Fibroblast of lung (primary cell): Measurements from ENCODE around the gene CYP4F8. TPM values are rescaled to one million over a fixed set of nuclear protein-coding genes. Genes with fewer than 3 reads are reported as not detected.

ENCODE experiments used
- DNase-seq, 2 donors: peaks; one replicate each; pipeline versions ENCODE4 v3.0.0 to v3.0.0-alpha.2; 2010; ENCODE audit warnings: low read depth in 2 of 2
- H2AFZ ChIP-seq: 2 replicates; pipeline ENCODE4 v1.5.1; 2012; ENCODE audit warnings: low read length, control low read depth, inconsistent platforms
- H3K27ac ChIP-seq: 2 replicates; pipeline ENCODE4 v1.5.1; 2011; ENCODE audit warnings: low read length, control low read depth; ENCODE audit not compliant: insufficient read depth
- H3K27me3 ChIP-seq: 2 replicates; pipeline ENCODE4 v1.5.1; 2011; ENCODE audit warnings: mild to moderate bottlenecking, low read length; ENCODE audit not compliant: control insufficient read depth, insufficient read depth
- H3K36me3 ChIP-seq: 2 replicates; pipeline ENCODE4 v1.5.1; 2011; ENCODE audit warnings: low read length; ENCODE audit not compliant: control insufficient read depth, insufficient read depth
- H3K4me1 ChIP-seq: 2 replicates; pipeline ENCODE4 v1.5.1; 2011; ENCODE audit warnings: low read length; ENCODE audit not compliant: control insufficient read depth, insufficient read depth; ENCODE audit errors: extremely low read depth
- H3K4me2 ChIP-seq: 2 replicates; pipeline ENCODE4 v1.5.1; 2011; ENCODE audit warnings: low read length, control low read depth; ENCODE audit not compliant: insufficient read depth; ENCODE audit errors: extremely low read depth
- H3K4me3 ChIP-seq, 4 experiments: fragments of 200-600 bp in 1 of 4; sonication (generic) in 1 of 4; replicated peaks in 1 of 4; 2 replicates each; pipeline ENCODE4 v1.5.1; 2011 to 2016; ENCODE audit warnings: low read length in 4 of 4, low read depth in 3 of 4, mild to moderate bottlenecking in 3 of 4, control low read depth in 2 of 4, inconsistent platforms in 1 of 4, mixed read lengths in 1 of 4; ENCODE audit not compliant: insufficient read depth in 1 of 4; ENCODE audit errors: control extremely low read depth in 1 of 4
- H3K79me2 ChIP-seq: 2 replicates; pipeline ENCODE4 v1.5.1; 2012; ENCODE audit warnings: mild to moderate bottlenecking, low read length, inconsistent platforms; ENCODE audit not compliant: control insufficient read depth, insufficient read depth
- H3K9ac ChIP-seq: 2 replicates; pipeline ENCODE4 v1.5.1; 2011; ENCODE audit warnings: mild to moderate bottlenecking, low read length, control low read depth; ENCODE audit not compliant: insufficient read depth
- H3K9me3 ChIP-seq: 2 replicates; pipeline ENCODE4 v1.5.1; 2012; ENCODE audit warnings: low read depth, low read length; ENCODE audit not compliant: control insufficient read depth, insufficient read depth
- H4K20me1 ChIP-seq: 2 replicates; pipeline ENCODE4 v1.5.1; 2011; ENCODE audit warnings: low read length; ENCODE audit not compliant: control insufficient read depth, insufficient read depth; ENCODE audit errors: extremely low read depth
- CTCF ChIP-seq, 2 donors: IDR thresholded peaks in 1 of 2; conservative IDR thresholded peaks in 1 of 2; 1 replicate in 1 of 2; 2 replicates in 1 of 2; pipeline ENCODE4 v1.5.1; 2011 to 2012; ENCODE audit warnings: low read length in 2 of 2, control low read depth in 1 of 2, inconsistent platforms in 1 of 2, low read depth in 1 of 2, mild to moderate bottlenecking in 1 of 2
- EZH2 ChIP-seq: IDR thresholded peaks from 2 replicates; pipeline ENCODE4 v1.5.1; 2012; ENCODE audit warnings: low read length, control low read depth, mild to moderate bottlenecking; ENCODE audit errors: missing control alignments
- polyA plus RNA-seq, 2 donors: library from polyadenylated mRNA; depleted of rRNA in 1 of 2; stranded (reverse) in 1 of 2; unstranded in 1 of 2; fragments of >200 nt; gene quantifications; 2 replicates each; pipeline ENCODE4 v1.2.1, GENCODE V29; 2011 to 2012; ENCODE audit warnings: missing spikeins in 1 of 2
- total RNA-seq: library from RNA; depleted of rRNA; stranded (reverse); fragments of >200 nt; gene quantifications from 2 replicates; pipeline ENCODE4 v1.2.1, GENCODE V29; 2014

CYP4F8 gene
- total and polyA plus RNA-seq, 2 donors (not counting 1 experiment from before 2014, with no cell fraction given), result not detected

- no peaks in the 10 kb centered on the region for H3K9me3 ChIP-seq
- H3K27ac ChIP-seq, result no peak overlapping the region
- TF ChIP-seq EZH2 (no peak), CTCF (conservative IDR thresholded peaks at IDR 0.05 in 1 of 2, IDR thresholded peaks at IDR 0.05 in 1 of 2; ENCODE audit: low read depth in 1 of 2, low read length in 2 of 2) (no peak)
- H3K4me3 ChIP-seq, result no peak overlapping the region
- H3K4me2 ChIP-seq, result no peak overlapping the region
- no peak for DNase-seq
- no peaks in the 10 kb centered on the region for H3K27me3 ChIP-seq
- no peaks in the 10 kb centered on the region for H3K36me3 ChIP-seq
- no peaks in the 10 kb centered on the region for H3K79me2 ChIP-seq
- no peaks in the 10 kb centered on the region for H4K20me1 ChIP-seq
- H3K9ac ChIP-seq, result no peak overlapping the region
- H2AFZ ChIP-seq, result no peak overlapping the region
- H3K4me1 ChIP-seq, result no peaks in the 10 kb centered on the region
Observed at GRCh38 chr19:15669891-15670290, 54.9 kb downstream of the CYP4F8 start.

- Histone ChIP-seq H2AFZ (no peak overlapping the region), H3K36me3 (no peaks in the 10 kb centered on the region), H3K27me3 (no peaks in the 10 kb centered on the region), H4K20me1 (no peaks in the 10 kb centered on the region), H3K9me3 (no peaks in the 10 kb centered on the region), H3K27ac (no peak overlapping the region), H3K4me2 (no peak overlapping the region), H3K79me2 (no peaks in the 10 kb centered on the region), H3K9ac (no peak overlapping the region), H3K4me1 (no peaks in the 10 kb centered on the region), H3K4me3 (no peak overlapping the region)
- TF ChIP-seq CTCF (conservative IDR thresholded peaks at IDR 0.05 in 1 of 2, IDR thresholded peaks at IDR 0.05 in 1 of 2; ENCODE audit: low read depth in 1 of 2, low read length in 2 of 2) (no peak), EZH2 (no peak)
- DNase-seq, result no peak
Observed at GRCh38 chr19:15671237-15671821, 56.3 kb downstream of the CYP4F8 start.

- DNase-seq, result no peak
- Histone ChIP-seq H3K79me2 (no peaks in the 10 kb centered on the region), H3K9me3 (no peaks in the 10 kb centered on the region), H3K4me3 (no peak overlapping the region), H3K4me1 (no peaks in the 10 kb centered on the region), H3K4me2 (no peak overlapping the region), H3K27me3 (no peaks in the 10 kb centered on the region), H3K36me3 (no peaks in the 10 kb centered on the region), H2AFZ (no peak overlapping the region), H3K27ac (no peak overlapping the region), H3K9ac (no peak overlapping the region), H4K20me1 (no peaks in the 10 kb centered on the region)
- TF ChIP-seq EZH2 (no peak), CTCF (conservative IDR thresholded peaks at IDR 0.05 in 1 of 2, IDR thresholded peaks at IDR 0.05 in 1 of 2; ENCODE audit: low read depth in 1 of 2, low read length in 2 of 2) (no peak)
Observed at GRCh38 chr19:15671891-15672579, 57.0 kb downstream of the CYP4F8 start.
